ENCODE data around the gene TUBA4B.
"Not testable (repeated sequence)": the region's sequence is repeated elsewhere in the genome, so short reads cannot be mapped to it uniquely, and the experiment has no call there.

The TUBA4B gene

DNA sequence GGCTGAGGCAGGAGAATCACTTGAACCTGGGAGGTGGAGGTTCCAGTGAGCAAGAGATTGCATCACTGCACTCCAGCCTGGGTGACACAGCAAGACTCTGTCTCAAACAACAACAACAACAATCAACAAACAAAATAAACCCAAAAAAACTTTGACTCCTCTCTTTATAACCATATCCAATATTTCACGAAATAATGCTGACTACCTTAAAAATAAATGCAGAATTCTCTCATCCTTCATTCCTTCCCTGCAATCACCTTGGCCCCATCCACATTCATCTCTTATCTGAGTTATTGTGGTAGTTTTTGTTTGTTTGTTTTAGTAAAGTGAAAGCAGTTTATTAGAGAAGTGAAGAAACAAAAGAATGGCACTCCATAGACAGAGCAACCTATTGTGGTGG is 53.0 kb downstream of the TUBA4B start:
- Histone ChIP-seq H3K9ac (no peak overlapping the region), H3K36me3 (ENCODE audit: insufficient read depth) (no peaks in the 10 kb centered on the region), H3K4me2 (no peak overlapping the region), H2AFZ (ENCODE audit: low read depth) (no peak overlapping the region), H3K79me2 (ENCODE audit: insufficient read depth, low read depth) (no peaks in the 10 kb centered on the region), H3K4me3 (IDR thresholded peaks at IDR 0.05; ENCODE audit: insufficient read depth, low read depth, low read length) (no peak overlapping the region), H3K4me1 (ENCODE audit: low read depth, poor library complexity, severe bottlenecking) (no peaks in the 10 kb centered on the region), H3K27me3 (ENCODE audit: insufficient read depth, low read depth) (peaks cover 46% of the 10 kb centered on the region), H4K20me1 (ENCODE audit: insufficient read depth) (no peaks in the 10 kb centered on the region), H3K27ac (no peak overlapping the region)
- TF ChIP-seq, protein P1, sequence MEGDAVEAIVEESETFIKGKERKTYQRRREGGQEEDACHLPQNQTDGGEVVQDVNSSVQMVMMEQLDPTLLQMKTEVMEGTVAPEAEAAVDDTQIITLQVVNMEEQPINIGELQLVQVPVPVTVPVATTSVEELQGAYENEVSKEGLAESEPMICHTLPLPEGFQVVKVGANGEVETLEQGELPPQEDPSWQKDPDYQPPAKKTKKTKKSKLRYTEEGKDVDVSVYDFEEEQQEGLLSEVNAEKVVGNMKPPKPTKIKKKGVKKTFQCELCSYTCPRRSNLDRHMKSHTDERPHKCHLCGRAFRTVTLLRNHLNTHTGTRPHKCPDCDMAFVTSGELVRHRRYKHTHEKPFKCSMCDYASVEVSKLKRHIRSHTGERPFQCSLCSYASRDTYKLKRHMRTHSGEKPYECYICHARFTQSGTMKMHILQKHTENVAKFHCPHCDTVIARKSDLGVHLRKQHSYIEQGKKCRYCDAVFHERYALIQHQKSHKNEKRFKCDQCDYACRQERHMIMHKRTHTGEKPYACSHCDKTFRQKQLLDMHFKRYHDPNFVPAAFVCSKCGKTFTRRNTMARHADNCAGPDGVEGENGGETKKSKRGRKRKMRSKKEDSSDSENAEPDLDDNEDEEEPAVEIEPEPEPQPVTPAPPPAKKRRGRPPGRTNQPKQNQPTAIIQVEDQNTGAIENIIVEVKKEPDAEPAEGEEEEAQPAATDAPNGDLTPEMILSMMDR (conservative IDR thresholded peaks at IDR 0.05; ENCODE audit: low read depth, low read length), result no peak

DNA sequence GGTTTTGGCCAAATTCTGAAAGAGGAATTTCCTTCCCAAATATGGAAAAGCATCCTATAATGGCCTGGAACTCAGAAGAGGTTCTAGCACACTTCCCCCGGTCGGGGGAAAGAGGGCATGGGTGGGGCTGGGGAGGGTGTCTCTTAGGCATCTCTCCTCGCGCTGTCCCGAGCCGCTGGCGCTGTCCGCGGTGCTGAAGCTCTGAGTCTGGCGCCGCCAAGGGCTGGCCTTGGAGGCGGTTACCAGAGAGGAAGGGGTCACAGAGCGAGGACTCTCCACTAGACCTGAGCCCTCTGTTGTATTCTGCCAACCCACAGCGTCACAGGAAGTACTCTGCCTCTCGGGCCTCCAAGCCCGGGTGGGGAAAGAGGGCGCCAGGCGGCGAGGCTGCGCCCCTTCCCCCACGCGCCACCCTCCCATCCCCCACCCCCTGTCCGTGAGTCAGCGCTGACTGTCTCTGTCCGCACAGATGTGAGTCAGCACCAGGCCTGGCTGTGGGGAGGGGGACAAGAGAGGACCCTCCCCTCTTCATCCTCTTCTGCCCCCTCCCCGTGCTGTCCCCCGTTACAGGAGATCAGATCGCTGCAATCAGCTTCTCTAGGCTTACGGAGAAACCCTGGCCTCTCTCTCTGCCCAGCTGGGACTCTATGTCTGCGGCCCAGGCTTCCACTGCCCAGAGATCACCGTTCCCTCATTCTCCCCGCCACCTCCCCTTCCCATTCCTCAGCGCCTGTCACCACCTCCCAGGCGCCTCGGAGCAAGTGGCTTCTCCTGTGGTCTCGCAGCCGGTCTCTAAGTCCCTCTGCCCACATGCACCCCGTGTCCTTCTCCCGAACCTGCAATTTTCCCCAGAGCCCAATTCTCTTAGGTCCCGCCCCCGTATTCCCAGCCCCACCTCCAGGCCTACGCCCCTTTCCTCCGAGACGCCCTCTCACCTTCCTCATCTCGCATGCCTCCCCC is 55.4 kb downstream of the TUBA4B start:
- TF ChIP-seq, protein P1 (conservative IDR thresholded peaks at IDR 0.05; ENCODE audit: low read depth, low read length), result no peak
- Histone ChIP-seq H3K27ac (no peak overlapping the region), H2AFZ (ENCODE audit: low read depth) (no peak overlapping the region), H3K4me1 (ENCODE audit: low read depth, poor library complexity, severe bottlenecking) (no peaks in the 10 kb centered on the region), H3K4me3 (IDR thresholded peaks at IDR 0.05; ENCODE audit: insufficient read depth, low read depth, low read length) (no peak overlapping the region), H4K20me1 (ENCODE audit: insufficient read depth) (no peaks in the 10 kb centered on the region), H3K79me2 (ENCODE audit: insufficient read depth, low read depth) (no peaks in the 10 kb centered on the region), H3K4me2 (no peak overlapping the region), H3K36me3 (ENCODE audit: insufficient read depth) (no peaks in the 10 kb centered on the region), H3K27me3 (ENCODE audit: insufficient read depth, low read depth) (peaks cover 28% of the 10 kb centered on the region), H3K9ac (no peak overlapping the region)

DNA sequence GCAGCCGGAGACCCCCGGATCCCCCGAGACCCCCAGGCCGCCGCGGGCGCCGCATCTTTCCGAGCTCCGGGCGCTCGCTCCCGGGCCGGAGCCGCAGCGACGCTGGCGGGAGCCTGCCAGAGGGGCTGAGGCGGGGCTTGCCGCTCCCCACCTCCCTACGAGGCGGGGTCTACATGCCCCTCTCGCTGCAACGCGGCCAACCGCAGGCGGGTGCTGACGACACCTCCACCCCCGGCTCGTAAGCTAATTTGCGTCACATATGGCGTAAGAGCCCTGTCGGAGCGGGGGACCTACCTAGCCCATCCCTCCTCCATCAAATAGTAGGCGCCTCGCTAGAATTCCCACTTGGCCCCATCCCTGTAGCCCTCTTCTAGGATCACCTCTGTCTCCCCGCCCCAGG is 56.2 kb downstream of the TUBA4B start, which contains the start of gene PTPRN:
Gene PTPRN (minus strand): TSS at position 124 of the 400 bp plus-strand sequence. CDS start 69 bp downstream, at position 55.
- H3K36me3 ChIP-seq (ENCODE audit: insufficient read depth), result no peaks in the 10 kb centered on the region
- TF ChIP-seq, protein P1 (conservative IDR thresholded peaks at IDR 0.05; ENCODE audit: low read depth, low read length), result no peak
- H3K27ac ChIP-seq, result no peak within 1 kb of the TSS
- H3K9ac ChIP-seq, result no peak within 1 kb of the TSS
- no peaks in the 10 kb centered on the region for H3K4me1 ChIP-seq (ENCODE audit: low read depth, poor library complexity, severe bottlenecking)
- no peaks in the 10 kb centered on the region for H4K20me1 ChIP-seq (ENCODE audit: insufficient read depth)
- H3K27me3 ChIP-seq (ENCODE audit: insufficient read depth, low read depth), result peaks cover 20% of the 10 kb centered on the region; the same call in 1 of the 2 replicates
- no peak within 1 kb of the TSS for H3K4me3 ChIP-seq (IDR thresholded peaks at IDR 0.05; ENCODE audit: insufficient read depth, low read depth, low read length)
- H3K79me2 ChIP-seq (ENCODE audit: insufficient read depth, low read depth), result no peaks in the 10 kb centered on the region
- H3K4me2 ChIP-seq, result no peak within 1 kb of the TSS
- no peak within 1 kb of the TSS for H2AFZ ChIP-seq (ENCODE audit: low read depth)

DNA sequence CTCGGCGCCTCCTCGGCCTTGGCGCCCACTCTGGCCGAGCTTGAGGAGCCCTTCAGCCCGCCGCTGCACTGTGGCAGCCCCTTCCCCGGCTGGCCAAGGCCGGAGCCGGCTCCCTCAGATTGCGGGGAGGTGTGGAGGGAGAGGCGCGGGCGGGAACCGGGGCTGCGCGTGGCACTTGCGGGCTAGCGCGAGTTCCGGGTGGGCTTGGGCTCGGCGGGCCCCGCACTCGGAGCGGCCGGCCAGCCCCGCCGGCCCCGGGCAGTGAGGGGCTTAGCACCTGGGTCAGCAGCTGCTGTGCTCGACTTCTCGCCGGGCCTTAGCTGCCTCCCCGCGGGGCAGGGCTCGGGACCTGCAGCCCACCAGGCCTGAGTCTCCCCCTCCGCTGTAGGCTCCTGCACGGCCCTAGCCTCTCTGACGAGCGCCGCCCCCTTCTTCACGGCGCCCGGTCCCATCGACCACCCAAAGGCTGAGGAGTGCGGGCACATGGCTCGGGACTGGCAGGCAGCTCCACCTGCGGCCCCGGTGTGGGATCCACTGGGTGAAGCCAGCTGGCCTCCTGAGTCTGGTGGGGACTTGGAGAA is 59.7 kb downstream of the TUBA4B start:
- H3K4me1 ChIP-seq (ENCODE audit: low read depth, poor library complexity, severe bottlenecking); H3K27ac ChIP-seq; H3K27me3 ChIP-seq (ENCODE audit: insufficient read depth, low read depth); H4K20me1 ChIP-seq (ENCODE audit: insufficient read depth); H3K4me3 ChIP-seq (IDR thresholded peaks at IDR 0.05; ENCODE audit: insufficient read depth, low read depth, low read length); H3K9ac ChIP-seq; H3K36me3 ChIP-seq (ENCODE audit: insufficient read depth); H3K79me2 ChIP-seq (ENCODE audit: insufficient read depth, low read depth); H2AFZ ChIP-seq (ENCODE audit: low read depth); H3K4me2 ChIP-seq: not testable (repeated sequence)
